Prostate gland (tissue), 2 donors: ENCODE results near the gene TMEM120A. TPM values are rescaled to one million over a fixed set of nuclear protein-coding genes. Genes with fewer than 3 reads are reported as not detected.

ENCODE experiments used
- DNase-seq: peaks from one replicate; pipeline ENCODE4 v3.0.0-alpha.2; 2019; ENCODE audit warnings: low spot score
- H3K27ac ChIP-seq, 2 donors: fragments of 200-600 bp; sonication (generic); 2 replicates each; pipeline ENCODE4 v1.5.1; 2017 to 2019
- H3K27me3 ChIP-seq: fragments of 200-600 bp; sonication (generic); replicated peaks from 2 replicates; pipeline ENCODE4 v1.5.1; 2019; ENCODE audit not compliant: insufficient read depth
- H3K36me3 ChIP-seq, 2 donors: fragments of 200-600 bp; sonication (generic); 1 replicate in 1 of 2; 2 replicates in 1 of 2; pipeline versions ENCODE4 v1.5.1 to v1.8.1; 2017 to 2019
- H3K4me1 ChIP-seq: fragments of 200-600 bp; sonication (generic); replicated peaks from 2 replicates; pipeline ENCODE4 v1.5.1; 2019
- H3K4me3 ChIP-seq, 2 donors: fragments of 200-600 bp; sonication (generic); 2 replicates each; pipeline ENCODE4 v1.5.1; 2017 to 2019
- H3K9me3 ChIP-seq: fragments of 200-600 bp; sonication (generic); 2 replicates; pipeline ENCODE4 v1.5.1; 2017
- CTCF ChIP-seq, 4 experiments: fragments of 200-600 bp in 2 of 4; fragments of 450-650 bp in 2 of 4; sonication (generic) in 2 of 4; IDR thresholded peaks; 1 replicate in 3 of 4; 2 replicates in 1 of 4; pipeline ENCODE4 v1.5.1; 2016 to 2019; ENCODE audit warnings: antibody characterized with exemption in 4 of 4, mild to moderate bottlenecking in 2 of 4, moderate library complexity in 2 of 4
- POLR2A ChIP-seq: fragments of 450-650 bp; IDR thresholded peaks from one replicate; pipeline ENCODE4 v1.6.1; 2016; ENCODE audit warnings: antibody characterized with exemption, mild to moderate bottlenecking
- POLR2AphosphoS5 ChIP-seq: sonication (generic); formaldehyde crosslinking; IDR thresholded peaks from one replicate; pipeline ENCODE4 v1.6.1; 2017; ENCODE audit warnings: antibody characterized with exemption
- WGBS: methylation state at CpG from one replicate; pipeline ENCODE4 v1.1.5; 2018; 5-methylcytosine and 5-hydroxymethylcytosine counted together
- intact Hi-C: fragments of 100-400 bp; cut with DNase I; formaldehyde crosslinking; loops from one replicate; pipeline ENCODE4 v1.14.2; 2022
- total RNA-seq, 2 donors: library from RNA; depleted of rRNA; stranded (reverse); fragments of >200 nt; gene quantifications; one replicate each; pipeline ENCODE4 v1.1.0, GENCODE V29; 2016

TMEM120A gene
- total RNA-seq, 2 donors from 2014 or later, result 20.2 to 40.8 TPM

GRCh38 chr7:75989500-75990388 is 4.7 kb downstream of the TMEM120A start:
- TF ChIP-seq POLR2A (no peak), CTCF (IDR thresholded peaks at IDR 0.05) (no peak), POLR2AphosphoS5 (no peak)
- peak overlapping the region; percentile 53 for H3K27ac ChIP-seq
- H3K36me3 ChIP-seq, result peaks cover 0 to 6% of the 10 kb centered on the region in 2 donors
- 43% methylated on average over 21 of the region's 21 CpGs for WGBS
- no peak for DNase-seq
- H3K9me3 ChIP-seq, result no peaks in the 10 kb centered on the region
- intact Hi-C loops, result loop anchor here (10.0 kb wide), 1 partner anchor 75 kb away; the partner anchor contains the start of gene POR
- H3K4me3 ChIP-seq, result no peak overlapping the region
- no peaks in the 10 kb centered on the region for H3K27me3 ChIP-seq
- H3K4me1 ChIP-seq, result peaks cover 10% of the 10 kb centered on the region

- DNase-seq, result no peak
- no peaks in the 10 kb centered on the region for H3K9me3 ChIP-seq
- peak overlapping the region; percentile 53 for H3K27ac ChIP-seq
- H3K4me3 ChIP-seq, result no peak overlapping the region
- H3K4me1 ChIP-seq, result peaks cover 10% of the 10 kb centered on the region
- no peaks in the 10 kb centered on the region for H3K27me3 ChIP-seq
- no peak for TF ChIP-seq POLR2A
- no peak for TF ChIP-seq POLR2AphosphoS5
- TF ChIP-seq CTCF (IDR thresholded peaks at IDR 0.05), result no peak
- WGBS, result 25% methylated on average over 16 of the region's 31 CpGs
- intact Hi-C loops, result no loop called here
- peaks cover 0 to 6% of the 10 kb centered on the region in 2 donors for H3K36me3 ChIP-seq
These were observed 5.6 kb downstream of the TMEM120A start for GRCh38 chr7:75988568-75989499.

- Histone ChIP-seq H3K4me1 (peaks cover 4% of the 10 kb centered on the region), H3K27me3 (no peaks in the 10 kb centered on the region), H3K27ac (no peak overlapping the region), H3K9me3 (no peaks in the 10 kb centered on the region), H3K4me3 (no peak overlapping the region), H3K36me3 (peaks cover 0 to 6% of the 10 kb centered on the region in 2 donors)
- TF ChIP-seq POLR2AphosphoS5 (no peak), CTCF (IDR thresholded peaks at IDR 0.05) (no peak), POLR2A (no peak)
- DNase-seq, result no peak
- 84% methylated on average over 25 of the region's 30 CpGs for WGBS
- intact Hi-C loops, result no loop called here
These were observed 6.4 kb downstream of the TMEM120A start for GRCh38 chr7:75987805-75988567.

GRCh38 chr7:75987026-75987804 is 7.2 kb downstream of the TMEM120A start:
- TF ChIP-seq CTCF (IDR thresholded peaks at IDR 0.05) (no peak), POLR2A (no peak), POLR2AphosphoS5 (no peak)
- no peaks in the 10 kb centered on the region for H3K9me3 ChIP-seq
- DNase-seq, result no peak
- peaks cover 0 to 6% of the 10 kb centered on the region in 2 donors for H3K36me3 ChIP-seq
- intact Hi-C loops, result no loop called here
- no peak overlapping the region for H3K27ac ChIP-seq
- no peak overlapping the region for H3K4me3 ChIP-seq
- WGBS, result 91% methylated on average over 32 of the region's 32 CpGs
- H3K27me3 ChIP-seq, result no peaks in the 10 kb centered on the region
- H3K4me1 ChIP-seq, result peaks cover 4% of the 10 kb centered on the region
